ENCODE data around the gene HOTAIR.

HOTAIR gene

GRCh38 chr12:53998110-53998899 lies 23.6 kb upstream of the HOTAIR start:
- DNase-seq = no peak

- DNase-seq = no peak
Measured at GRCh38 chr12:53997204-53998109, 22.7 kb upstream of the HOTAIR start.

GRCh38 chr12:53996240-53997203 lies 21.8 kb upstream of the HOTAIR start:
- no peak for DNase-seq

GRCh38 chr12:53995378-53996239 lies 20.9 kb upstream of the HOTAIR start:
- no peak for DNase-seq

GRCh38 chr12:53995002-53995377 lies 20.2 kb upstream of the HOTAIR start:
- DNase-seq = no peak

- no peak for DNase-seq
Measured at GRCh38 chr12:53994264-53995001, 19.7 kb upstream of the HOTAIR start.

- no peak for DNase-seq
Measured at GRCh38 chr12:53994009-53994263, 19.2 kb upstream of the HOTAIR start.

GRCh38 chr12:53993162-53994008 lies 18.6 kb upstream of the HOTAIR start:
- DNase-seq = no peak

GRCh38 chr12:53992377-53992889 lies 17.7 kb upstream of the HOTAIR start:
- DNase-seq = no peak

GRCh38 chr12:53991077-53991460 lies 16.3 kb upstream of the HOTAIR start:
- no peak for DNase-seq

- DNase-seq = no peak
Measured at GRCh38 chr12:53990311-53991076, 15.7 kb upstream of the HOTAIR start.

- DNase-seq = peak; percentile 17
Measured at GRCh38 chr12:53989227-53990113, 14.7 kb upstream of the HOTAIR start.

GRCh38 chr12:53988541-53989226 lies 13.9 kb upstream of the HOTAIR start:
- DNase-seq = no peak

- DNase-seq = no peak
Measured at GRCh38 chr12:53987787-53988230, 13.1 kb upstream of the HOTAIR start.

GRCh38 chr12:53986686-53987483 lies 12.1 kb upstream of the HOTAIR start:
- no peak for DNase-seq

GRCh38 chr12:53985994-53986685 lies 11.4 kb upstream of the HOTAIR start:
- no peak for DNase-seq

Measured in stimulated activated naive CD4-positive, alpha-beta T cell treated with Interleukin-2 at 50 U/mL for 16 hours (primary cell).